Measurements from ENCODE around the gene MAP3K6.
A peak's percentile ranks its signal among the peaks of the same experiment; 100 is the strongest.

MAP3K6 gene

GRCh38 chr1:27332536-27333281 lies 34.1 kb downstream of the MAP3K6 start:
- DNase-seq, result peak; percentile 54

- DNase-seq, result no peak
These were observed 34.8 kb downstream of the MAP3K6 start for GRCh38 chr1:27331922-27332321.

DNA sequence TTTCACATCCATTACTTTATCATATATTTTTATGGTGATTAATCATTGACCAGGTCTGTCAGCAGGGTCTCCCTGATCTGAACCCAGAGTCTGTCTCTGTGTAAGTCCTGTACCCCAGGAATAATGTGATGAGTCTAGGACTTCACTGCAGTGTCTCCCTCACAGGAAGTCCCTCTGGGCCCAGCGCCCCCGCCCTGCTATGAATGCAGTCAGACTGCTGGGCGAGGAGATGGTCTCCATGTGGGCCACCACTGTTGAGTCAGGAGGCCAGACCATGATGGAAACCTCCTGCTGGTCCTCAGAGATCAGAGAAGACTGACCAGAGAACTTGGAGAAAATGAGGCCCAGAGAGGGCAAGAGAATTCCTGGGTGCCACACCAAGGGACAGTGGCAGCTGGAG lies 35.3 kb downstream of the MAP3K6 start:
- no peak for DNase-seq

- no peak for DNase-seq
These were observed 36.0 kb downstream of the MAP3K6 start for GRCh38 chr1:27330786-27331185.

DNA sequence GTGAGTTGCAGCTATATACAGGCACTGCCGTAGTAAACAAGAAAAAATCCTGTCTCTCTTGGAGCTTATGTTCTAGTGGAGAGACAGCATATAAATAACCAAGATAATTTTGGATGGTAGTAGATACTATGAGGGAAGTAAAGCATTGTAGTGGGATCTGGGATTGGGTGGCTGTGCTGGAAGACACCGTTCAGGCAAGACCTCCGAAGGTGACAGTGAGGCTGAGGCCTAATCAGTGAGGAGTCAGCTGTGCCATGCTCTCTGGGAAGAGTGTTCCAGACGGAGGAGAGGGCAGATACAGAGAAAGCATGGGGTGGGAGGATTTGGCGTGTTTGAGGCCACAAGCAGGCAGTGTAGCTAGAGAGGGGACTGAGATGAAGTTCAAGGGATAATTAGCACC lies 38.8 kb downstream of the MAP3K6 start:
- DNase-seq, result no peak

GRCh38 chr1:27325286-27325685 lies 41.5 kb downstream of the MAP3K6 start:
- no peak for DNase-seq

DNA sequence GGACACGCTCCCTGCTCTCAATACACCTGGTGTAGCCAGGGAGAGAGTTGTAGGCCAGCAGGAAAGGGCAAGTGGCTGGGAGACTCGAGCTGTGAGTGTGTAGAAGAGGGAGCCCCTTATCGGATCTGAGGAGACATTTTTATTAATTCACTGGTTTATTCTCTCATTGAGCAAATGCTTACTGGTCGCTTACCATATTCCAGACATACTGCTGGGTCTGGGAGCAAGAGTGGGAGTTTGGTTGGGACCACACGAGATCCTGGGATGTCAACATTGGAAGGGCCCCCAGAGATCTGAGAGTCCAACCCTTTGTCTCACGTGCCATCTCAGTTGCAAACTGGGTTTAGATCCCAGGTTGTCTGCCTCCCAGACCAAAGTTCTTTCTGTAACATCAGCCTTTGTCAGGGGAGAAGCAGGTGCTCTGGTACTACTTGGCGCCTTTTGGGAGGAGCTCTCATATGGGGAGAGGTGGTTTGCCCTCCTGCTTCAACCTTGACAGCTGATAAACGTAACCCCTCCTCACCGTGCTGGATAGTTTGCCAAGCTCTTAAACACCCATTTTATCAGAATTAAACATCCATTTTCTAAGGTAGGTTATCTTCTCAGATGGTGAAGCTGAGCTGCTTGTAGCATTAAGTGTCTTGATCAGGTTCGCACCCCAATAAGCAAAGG lies 44.1 kb downstream of the MAP3K6 start:
- no peak for DNase-seq

GRCh38 chr1:27321813-27322568 lies 44.8 kb downstream of the MAP3K6 start, which contains the start of gene TMEM222:
TMEM222 (plus strand) TSS chr1:27322163; CDS start chr1:27322198, 35 bp downstream.
- peak; percentile 99 for DNase-seq

DNA sequence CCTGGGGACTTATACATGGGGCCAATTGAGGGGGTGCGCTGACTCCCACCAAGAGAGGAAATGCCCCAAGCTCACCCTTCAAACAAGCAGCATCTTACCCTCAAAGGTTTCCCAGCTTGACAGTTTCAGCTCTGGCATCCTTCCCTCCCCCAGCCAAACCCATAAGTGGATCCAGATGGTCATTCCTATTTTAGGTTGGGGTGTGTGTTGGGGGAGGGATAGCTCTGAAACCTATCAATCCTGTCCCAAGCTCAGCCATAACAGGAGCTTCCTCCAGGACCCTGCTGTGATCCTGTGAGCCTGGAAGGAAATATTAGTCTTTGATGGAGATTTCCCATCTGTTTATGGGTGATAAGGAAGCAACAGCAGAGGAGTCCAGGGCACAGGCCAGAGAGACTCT lies 48.2 kb downstream of the MAP3K6 start:
- no peak for DNase-seq

DNA sequence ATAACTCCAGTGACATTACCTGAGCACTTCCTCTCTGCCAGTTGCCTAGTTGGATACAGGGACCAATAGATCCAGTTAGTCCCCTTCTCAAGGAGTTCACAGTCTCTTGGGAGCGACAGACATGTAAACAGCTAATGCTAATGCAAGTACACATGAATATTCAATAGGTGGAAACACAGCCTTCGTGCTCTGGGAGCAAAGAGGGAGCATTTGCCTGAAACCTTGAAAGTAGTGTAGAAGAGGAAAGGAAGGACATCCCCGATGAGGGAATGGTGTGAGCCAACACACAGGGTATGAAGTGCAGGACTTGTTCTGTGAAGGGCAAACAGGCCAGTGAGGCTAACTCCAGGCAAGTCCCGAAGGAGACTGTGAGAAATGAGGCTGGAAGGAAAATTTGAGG lies 48.6 kb downstream of the MAP3K6 start:
- no peak for DNase-seq

- DNase-seq, result no peak
These were observed 49.9 kb downstream of the MAP3K6 start for GRCh38 chr1:27316860-27317259.

DNA sequence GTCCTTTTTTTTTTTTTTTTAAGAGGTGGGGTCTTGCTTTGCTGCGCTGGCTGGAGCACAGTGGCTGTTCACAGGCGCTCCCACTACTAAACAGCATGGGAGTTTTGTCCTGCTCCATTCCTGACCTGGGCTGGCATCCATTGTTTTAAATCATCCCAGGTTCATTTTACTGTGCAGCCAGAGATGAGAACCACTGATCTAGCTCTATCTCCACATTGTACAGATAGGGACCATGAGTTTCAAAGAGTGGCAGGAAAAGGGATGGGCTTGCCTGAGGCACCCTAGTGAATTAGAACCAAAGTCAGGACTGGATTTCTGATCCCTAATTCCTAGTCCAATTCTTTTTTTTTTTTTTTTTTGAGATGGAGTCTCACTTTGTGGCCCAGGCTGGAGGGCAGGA lies 52.0 kb downstream of the MAP3K6 start:
- DNase-seq, result no peak

DNA sequence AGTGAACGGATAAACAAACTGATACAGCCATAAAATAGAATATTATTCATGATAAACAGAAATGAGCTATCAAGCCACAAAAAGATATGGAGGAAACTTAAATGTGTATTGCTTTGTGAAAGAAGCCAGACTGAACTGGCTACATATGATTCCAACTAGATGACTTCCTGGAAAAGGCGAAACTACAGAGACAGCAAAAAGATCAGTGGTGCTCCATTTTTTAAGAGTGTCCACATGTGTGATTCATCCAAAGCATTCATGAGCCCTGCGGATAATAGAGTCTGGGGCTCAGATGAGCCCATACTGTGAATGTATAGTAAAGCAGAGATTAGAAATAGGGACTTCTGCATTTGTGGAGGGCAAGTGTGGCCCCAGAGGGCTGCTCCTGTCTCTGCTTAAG lies 52.6 kb downstream of the MAP3K6 start:
- no peak for DNase-seq

DNA sequence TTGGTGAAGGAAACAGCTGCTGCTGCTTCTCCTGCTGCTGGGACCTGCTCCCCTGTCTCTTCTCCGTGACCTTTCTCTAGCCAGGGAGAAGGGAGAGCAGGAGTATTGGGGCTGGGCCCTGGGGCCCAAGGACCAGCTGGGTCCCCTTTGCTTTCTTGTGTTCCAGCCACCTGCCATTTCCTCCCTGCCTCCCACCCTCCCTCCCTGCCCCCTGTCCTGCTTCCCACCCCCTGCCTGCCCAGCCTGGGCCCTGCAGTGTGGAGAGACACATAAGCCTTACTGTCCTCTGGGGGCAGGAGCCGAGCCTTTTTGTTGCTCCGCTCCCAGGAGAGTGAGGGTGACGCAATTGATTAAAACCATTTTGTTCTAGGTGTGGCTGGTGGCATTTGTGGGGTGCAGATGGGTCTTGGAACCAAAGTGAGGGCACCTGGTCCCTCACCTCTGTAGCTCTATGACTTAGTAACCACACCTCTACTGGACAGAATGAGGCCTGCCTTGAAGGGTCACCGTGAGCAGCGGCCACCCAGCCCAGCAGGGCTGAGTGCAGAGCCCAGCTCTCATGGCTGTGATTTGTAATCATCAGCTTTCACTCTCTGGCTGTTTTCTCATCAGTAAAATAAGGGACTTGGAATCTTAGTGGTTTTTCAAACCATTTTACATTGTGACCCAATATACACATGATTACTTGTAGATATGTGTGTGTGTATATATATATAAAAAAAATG lies 58.7 kb downstream of the MAP3K6 start:
- no peak for DNase-seq

DNA sequence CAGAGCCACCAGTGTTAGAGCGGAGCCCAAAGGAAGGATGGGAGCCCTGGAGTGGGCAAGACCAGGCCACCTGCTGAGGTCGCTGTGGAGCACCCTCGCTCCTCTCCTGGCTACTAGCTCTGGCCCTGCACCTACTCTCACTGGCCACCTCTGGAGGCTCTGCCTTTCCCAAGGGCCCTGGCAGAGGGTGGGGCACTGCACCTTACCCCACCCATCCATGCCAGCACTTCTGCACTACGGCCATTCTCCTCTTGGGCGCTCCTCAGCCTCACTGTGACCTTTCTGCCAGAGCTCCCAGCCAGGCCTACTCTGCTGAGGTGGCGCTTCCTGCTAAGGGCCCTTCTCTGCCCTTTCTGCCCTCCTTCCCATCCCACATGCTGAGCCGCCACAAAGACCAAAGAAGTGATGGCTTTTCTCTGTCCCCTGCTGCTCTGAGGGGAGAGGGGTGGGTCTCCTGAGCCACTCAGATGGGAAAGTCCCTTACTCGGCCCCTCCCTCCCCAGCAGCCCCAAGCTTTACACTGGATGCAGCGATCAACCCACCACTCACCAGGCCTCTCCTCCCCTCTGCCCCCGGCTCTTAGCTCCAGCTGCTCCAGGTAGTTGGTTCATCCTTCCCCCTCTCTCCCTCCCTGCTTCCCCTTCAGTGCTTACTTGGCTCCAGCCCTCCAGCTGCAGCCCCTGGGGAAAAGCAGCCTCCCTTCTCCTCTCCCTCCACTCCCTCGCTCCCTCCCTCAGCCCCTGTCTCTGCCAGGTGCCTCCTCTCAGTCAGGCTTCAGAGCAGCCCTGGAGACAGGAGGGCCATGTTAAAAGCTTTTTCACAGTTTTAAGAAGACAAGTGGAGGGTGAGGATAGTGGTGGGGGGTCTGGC lies 59.6 kb downstream of the MAP3K6 start:
- DNase-seq, result no peak

DNA sequence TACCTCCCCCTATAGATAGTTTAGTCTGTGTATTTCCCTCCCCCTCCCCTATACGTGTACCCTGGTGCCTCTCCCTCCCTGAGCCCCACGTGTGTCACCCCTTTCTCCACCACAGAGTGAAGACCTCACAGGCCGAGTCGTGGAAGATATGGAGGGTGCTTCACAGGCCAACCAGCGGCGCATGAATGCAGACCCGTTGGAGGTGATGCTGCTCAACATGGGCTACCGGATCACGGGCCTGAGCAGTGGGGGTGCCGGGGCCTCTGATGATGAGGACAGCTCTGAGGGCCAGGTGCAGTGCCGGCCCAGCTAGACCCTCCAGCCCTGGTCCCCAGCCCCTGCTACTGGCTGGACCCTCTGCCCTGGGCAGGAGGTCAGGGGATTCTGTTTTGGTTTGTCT lies 60.7 kb downstream of the MAP3K6 start:
- no peak for DNase-seq

Measured in suppressor macrophage treated with lipopolysaccharide for 4 hours (primary cell).